PC-3 (cell line): ENCODE results near the gene LRRTM1.

Experiments
- EZH2 ChIP-seq: fragments of 300-600 bp; sonication (generic); IDR thresholded peaks from one replicate; pipeline ENCODE4 v1.6.1; 2017; ENCODE audit warnings: antibody characterized with exemption, mild to moderate bottlenecking, low read length; ENCODE audit not compliant: unreplicated experiment
- TF ChIP-seq, protein P1 (sequence below): fragments of 300-600 bp; sonication (generic); conservative IDR thresholded peaks from 2 replicates; pipeline ENCODE4 v1.5.1; 2017; ENCODE audit warnings: antibody characterized with exemption, low read depth, mild to moderate bottlenecking, low read length

DNA sequence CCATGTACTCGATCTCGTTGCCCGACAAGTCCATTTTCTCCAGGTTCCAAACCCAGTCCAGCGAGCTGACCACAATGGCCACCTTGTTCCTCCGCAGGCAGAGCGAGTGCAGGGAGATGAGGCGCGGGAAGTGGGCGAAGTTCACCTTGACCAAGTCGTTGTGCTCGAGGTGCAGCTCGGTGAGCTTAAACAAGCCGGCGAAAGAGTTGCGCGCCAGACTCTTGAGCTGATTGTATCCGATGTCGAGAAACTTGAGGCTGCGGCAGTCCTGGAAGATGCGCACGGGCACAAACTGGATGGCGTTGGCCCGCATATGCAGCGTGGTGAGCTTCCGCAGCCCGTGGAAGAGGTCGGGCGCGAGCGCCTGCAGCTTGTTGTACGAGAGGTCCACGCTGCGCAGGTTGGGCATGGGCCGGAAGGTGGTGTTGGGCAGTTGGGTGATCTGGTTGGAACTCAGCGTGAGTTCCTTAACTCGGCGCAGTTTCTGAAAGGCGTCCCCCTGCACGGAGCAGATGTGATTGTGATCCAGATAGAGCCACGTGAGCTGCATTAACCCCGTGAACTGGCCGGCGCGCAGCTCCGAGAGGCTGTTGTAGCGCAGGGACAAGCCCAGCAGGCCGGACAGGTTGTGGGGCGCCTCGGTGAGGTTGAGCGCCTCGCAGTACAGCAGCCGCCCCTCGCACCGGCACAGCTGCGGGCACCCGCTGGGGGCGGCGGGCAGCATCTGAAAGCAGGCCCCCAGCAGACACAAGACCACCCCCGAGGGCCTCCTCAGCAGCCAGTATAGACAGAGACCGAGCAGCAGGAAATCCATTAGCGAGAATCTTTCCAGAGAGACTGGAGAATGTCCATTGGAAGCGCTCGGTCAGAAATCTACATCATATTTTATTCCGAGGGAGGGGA lies 1.3 kb downstream of the LRRTM1 start:
- TF ChIP-seq, protein P1, sequence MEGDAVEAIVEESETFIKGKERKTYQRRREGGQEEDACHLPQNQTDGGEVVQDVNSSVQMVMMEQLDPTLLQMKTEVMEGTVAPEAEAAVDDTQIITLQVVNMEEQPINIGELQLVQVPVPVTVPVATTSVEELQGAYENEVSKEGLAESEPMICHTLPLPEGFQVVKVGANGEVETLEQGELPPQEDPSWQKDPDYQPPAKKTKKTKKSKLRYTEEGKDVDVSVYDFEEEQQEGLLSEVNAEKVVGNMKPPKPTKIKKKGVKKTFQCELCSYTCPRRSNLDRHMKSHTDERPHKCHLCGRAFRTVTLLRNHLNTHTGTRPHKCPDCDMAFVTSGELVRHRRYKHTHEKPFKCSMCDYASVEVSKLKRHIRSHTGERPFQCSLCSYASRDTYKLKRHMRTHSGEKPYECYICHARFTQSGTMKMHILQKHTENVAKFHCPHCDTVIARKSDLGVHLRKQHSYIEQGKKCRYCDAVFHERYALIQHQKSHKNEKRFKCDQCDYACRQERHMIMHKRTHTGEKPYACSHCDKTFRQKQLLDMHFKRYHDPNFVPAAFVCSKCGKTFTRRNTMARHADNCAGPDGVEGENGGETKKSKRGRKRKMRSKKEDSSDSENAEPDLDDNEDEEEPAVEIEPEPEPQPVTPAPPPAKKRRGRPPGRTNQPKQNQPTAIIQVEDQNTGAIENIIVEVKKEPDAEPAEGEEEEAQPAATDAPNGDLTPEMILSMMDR, result no peak
- no peak for TF ChIP-seq EZH2
